LoVo (cell line): ENCODE measurements around the gene TUBB.
"Not testable (repeated sequence)": the region's sequence is repeated elsewhere in the genome, so short reads cannot be mapped to it uniquely, and the experiment has no call there.

ENCODE experiments used
- DNase-seq: peaks from one replicate; pipeline ENCODE4 v3.0.0-alpha.2; 2016; ENCODE audit warnings: low spot score

The TUBB gene

DNA sequence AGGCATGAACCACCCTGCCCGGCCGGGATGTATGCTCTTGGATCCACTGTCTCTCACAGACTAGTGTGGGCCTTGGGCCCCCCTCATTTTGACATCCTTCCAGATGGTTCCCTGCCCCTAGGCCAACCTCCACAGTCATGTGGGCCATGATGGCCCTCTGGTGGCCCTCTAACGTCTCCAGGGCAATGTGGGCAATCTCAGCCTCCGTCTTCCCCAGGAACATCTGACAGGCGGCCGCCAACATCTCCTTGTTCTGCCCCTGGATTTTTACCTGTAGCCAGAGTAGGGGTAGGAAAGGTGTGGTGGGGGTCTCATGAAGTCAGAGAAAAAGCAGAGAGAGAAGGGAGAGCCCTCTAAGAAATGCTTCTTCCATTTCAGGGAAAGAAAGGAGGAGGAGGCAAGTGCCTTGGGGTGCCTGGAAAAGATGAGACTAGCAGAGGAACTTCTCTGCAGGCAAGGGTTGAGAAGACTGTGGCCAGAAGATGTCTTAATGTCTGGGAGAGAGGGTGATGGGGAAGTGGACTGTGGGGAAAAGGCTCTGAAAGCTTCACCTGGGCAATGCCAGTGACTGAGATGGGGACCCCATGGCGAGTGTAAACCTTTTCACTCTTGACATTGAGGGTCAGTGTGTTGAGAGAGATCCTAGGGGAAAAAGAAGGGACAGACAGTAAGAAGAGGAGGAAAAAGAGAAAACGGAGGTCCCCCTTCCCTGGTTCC is 21.1 kb downstream of the TUBB start:
- DNase-seq, result no peak

DNA sequence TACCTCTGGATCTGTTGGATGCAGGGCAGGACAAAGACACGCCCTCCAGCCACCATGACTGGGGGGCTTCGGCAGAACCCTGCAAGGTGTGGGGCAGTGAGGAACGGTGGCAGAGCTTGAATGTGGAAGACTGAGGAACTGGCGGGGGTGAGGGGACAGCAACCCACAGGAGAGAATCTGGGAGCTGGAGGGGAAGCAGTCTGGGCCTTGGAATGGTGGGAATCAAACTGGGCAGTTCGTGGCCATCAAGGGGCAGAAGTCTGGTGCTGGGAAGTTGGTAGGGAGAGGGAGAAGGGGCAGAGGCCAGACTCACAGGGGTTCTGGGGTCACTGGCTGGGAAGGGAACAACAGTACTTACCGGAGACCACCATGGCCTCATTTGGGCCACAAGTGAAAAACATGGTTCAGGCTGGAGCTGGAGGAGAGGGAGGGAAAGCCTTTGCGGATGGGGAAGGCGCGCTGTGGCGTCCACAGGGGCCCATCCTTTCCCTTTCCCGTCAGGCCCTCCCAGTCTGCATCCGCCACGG is 21.7 kb downstream of the TUBB start:
- no peak for DNase-seq

- peak; percentile 97 for DNase-seq
These were observed 22.4 kb downstream of the TUBB start, which contains the start of gene FLOT1 for GRCh38 chr6:30742316-30743098. Gene FLOT1, minus strand, starts transcription at chr6:30742687. Its CDS starts 498 bp downstream, at chr6:30742189.

- DNase-seq, result no peak
These were observed 23.2 kb downstream of the TUBB start for GRCh38 chr6:30743099-30744053.

DNA sequence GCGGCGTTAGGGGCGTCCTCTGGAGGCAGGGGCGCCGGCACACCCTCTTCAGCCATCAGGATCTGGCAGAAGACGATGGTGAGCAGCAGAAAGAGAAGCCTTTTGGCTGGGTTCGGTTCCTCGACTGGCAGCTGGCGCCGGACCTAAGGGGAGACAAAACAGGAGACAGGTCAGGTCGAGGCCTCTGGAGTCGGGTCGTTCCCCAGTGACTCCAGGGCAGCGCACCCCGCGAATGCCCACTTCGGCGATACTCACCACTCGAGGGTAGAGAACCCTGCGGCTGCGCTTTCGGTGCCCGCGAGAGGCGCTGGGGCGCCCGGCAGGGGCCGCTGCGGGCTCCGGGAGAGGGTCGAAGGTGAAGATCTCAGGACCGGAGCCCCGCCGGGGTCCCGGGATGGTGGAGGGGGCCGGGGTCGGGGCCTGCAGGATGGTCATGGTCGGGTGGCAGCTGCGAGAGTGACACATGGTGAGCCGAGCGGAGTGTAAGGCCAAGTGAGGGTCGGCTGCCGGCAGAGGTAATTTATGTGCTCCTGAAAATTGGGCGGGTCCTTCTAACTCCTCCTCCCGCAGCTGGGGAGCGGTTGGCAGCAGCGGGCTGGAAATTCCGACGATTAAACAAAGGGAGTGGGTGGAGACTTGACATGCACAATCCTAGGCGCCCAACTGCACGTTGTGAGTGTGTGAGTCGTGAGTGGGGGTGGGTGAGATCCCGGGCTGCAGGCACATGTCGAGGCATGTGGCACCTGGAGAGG is 24.1 kb downstream of the TUBB start, which contains the start of gene IER3:
IER3 (minus strand) TSS at position 494 of the 752 bp plus-strand sequence; CDS start at position 465, 29 bp downstream.
- DNase-seq, result peak; percentile 94

DNA sequence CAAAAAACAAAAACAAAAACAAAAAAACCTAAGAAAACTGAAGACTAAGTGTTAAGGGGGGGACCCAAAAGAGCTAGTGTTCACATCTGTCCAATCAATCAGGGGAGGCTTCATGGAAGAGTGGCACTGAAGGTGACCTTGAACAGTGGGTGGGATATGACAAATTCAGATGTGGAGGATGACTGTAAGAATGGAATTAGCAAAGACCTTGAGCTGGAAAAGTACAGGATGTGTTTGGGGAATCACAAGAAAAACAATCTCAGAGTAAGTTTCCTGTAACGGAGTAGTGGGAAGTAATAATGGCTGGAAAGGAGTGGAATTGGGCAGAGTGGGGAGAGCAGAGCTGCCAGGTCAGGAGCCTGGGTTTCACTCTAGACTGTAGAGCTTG is 27.1 kb downstream of the TUBB start:
- no peak for DNase-seq

DNA sequence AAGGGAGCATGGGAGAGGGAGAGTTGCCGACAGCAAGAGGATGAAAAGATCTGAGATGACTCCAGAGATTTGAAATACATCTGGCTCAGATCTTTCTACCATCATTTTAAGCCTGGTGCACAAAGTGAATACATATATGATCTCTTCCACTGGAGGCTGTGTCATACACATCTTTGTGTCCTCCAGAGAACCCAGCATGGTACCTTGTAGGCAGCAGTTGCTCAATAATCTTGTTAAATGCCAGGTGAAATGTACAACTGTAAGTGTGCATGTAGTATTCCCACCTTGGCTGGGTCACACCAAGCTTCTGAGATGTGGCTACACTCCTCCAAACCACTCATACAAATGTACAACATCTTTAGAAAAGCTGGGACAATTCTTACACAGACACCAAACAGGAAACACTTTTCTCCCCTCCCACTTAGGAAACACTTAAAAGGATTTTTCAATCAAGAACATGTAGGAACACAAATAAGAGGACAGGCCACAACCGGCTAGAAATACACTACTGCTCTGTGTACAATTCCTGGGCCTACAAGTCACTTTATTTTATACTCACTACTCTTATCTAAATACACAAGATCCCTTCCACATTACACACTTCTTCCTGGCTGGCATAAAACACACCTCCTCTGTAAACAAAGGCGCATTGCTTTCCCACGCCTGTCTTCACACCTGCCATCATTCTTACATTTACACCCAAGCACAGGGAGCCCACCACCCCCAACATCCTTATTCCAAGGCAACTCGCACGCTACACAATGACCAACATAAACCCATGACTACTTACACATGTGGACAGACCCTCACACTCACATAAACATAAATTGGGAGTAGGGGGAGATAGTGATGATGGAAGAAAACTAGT is 28.0 kb downstream of the TUBB start:
- DNase-seq, result peak; percentile 56

- DNase-seq, result peak; percentile 48
These were observed 28.8 kb downstream of the TUBB start for GRCh38 chr6:30748851-30749540.

GRCh38 chr6:30749554-30750378 is 29.6 kb downstream of the TUBB start:
- peak; percentile 93 for DNase-seq

DNA sequence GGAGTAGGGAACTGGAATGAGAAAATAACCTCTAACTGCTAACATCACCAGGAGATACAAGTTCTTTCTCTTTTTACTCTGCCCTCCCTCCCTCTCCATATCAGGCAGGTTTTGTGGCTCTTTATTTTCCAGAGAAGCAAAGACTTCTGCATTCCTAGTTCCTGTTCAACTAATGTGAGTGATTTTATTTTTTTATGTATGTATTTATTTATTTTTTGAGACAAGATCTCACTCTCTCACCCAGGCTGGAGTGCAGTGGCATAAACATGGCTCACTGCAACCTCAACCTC is 30.2 kb downstream of the TUBB start:
- no peak for DNase-seq

DNA sequence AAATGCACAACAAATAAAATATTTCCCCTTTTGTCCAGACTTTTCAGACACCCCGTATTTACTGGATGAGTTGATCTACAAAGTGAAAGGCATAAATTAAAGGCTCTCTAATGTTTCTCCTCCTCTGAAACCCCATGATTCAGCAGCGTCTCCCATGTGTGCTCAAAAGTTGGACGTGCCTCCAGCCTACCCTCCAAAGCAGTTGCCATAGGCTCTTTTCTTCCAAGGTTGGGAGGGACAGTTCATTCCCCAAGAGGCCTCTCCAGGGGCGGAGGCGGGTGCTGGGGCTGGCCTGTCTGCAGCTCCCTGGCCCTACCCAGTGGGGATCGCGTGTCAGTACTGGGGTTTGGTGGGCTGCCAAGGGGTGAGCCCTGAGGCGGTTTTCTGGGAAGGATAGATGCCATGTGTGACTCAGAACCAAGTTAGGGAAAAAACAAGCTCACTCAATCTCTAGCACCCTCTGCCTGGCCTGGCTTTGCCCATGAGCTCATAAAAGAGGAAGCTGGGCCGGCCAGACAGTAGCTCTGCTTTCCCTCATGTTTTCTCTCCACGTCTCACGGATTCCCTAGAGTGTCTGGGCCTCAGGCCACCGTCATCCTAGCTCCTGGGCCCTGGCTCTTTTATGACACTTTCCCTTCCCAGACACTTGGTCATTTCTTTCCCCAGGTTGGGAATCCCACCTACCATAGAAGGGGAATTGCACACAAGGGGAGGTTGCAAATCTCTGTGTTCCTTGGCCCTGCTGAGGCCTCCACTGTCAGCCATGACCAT is 32.2 kb downstream of the TUBB start:
- DNase-seq, result peak; percentile 99

GRCh38 chr6:30754631-30755030 is 34.5 kb downstream of the TUBB start:
- DNase-seq, result no peak

- DNase-seq, result not testable (repeated sequence)
These were observed 36.4 kb downstream of the TUBB start for GRCh38 chr6:30756405-30757003.

- DNase-seq, result no peak
These were observed 37.2 kb downstream of the TUBB start for GRCh38 chr6:30757261-30757904.

- no peak for DNase-seq
These were observed 39.6 kb downstream of the TUBB start for GRCh38 chr6:30759575-30760239.

- DNase-seq, result no peak
These were observed 40.4 kb downstream of the TUBB start for GRCh38 chr6:30760549-30760948.
